GM18870 (cell line): Measurements from ENCODE around the gene C2orf42.
"Not testable (repeated sequence)": the region's sequence is repeated elsewhere in the genome, so short reads cannot be mapped to it uniquely, and the experiment has no call there.

Source experiments
- ATAC-seq: cut with Tn5 transposase; IDR thresholded peaks from one replicate; pipeline ENCODE4 v1.9.1; 2021; ENCODE audit warnings: moderate library complexity; ENCODE audit not compliant: unreplicated experiment

The C2orf42 gene

GRCh38 chr2:70181363-70181956 lies 9.4 kb downstream of the C2orf42 start:
- ATAC-seq: no peak

GRCh38 chr2:70173520-70173919 lies 17.3 kb downstream of the C2orf42 start:
- no peak for ATAC-seq

GRCh38 chr2:70169654-70170245 lies 21.1 kb downstream of the C2orf42 start:
- ATAC-seq: not testable (repeated sequence)

- ATAC-seq: peak; percentile 67
These were observed 29.7 kb downstream of the C2orf42 start for GRCh38 chr2:70161069-70161534.

GRCh38 chr2:70160545-70160944 lies 30.3 kb downstream of the C2orf42 start:
- ATAC-seq: no peak

- ATAC-seq: not testable (repeated sequence)
These were observed 41.6 kb downstream of the C2orf42 start for GRCh38 chr2:70149130-70149686.

GRCh38 chr2:70148211-70148760 lies 42.5 kb downstream of the C2orf42 start:
- not testable (repeated sequence) for ATAC-seq

GRCh38 chr2:70145851-70146739 lies 44.7 kb downstream of the C2orf42 start:
- ATAC-seq: no peak

- no peak for ATAC-seq
These were observed 45.7 kb downstream of the C2orf42 start for GRCh38 chr2:70145144-70145490.

GRCh38 chr2:70144443-70145143 lies 46.2 kb downstream of the C2orf42 start:
- ATAC-seq: no peak

- ATAC-seq: peak; percentile 1
These were observed 47.3 kb downstream of the C2orf42 start for GRCh38 chr2:70143314-70144150.

GRCh38 chr2:70142590-70143313 lies 48.1 kb downstream of the C2orf42 start:
- peak; percentile 51 for ATAC-seq

- peak; percentile 6 for ATAC-seq
These were observed 48.8 kb downstream of the C2orf42 start for GRCh38 chr2:70141902-70142589.

GRCh38 chr2:70141212-70141901 lies 49.5 kb downstream of the C2orf42 start:
- ATAC-seq: peak; percentile 34

GRCh38 chr2:70140791-70141211 lies 50.0 kb downstream of the C2orf42 start:
- ATAC-seq: no peak

GRCh38 chr2:70134323-70134983 lies 56.4 kb downstream of the C2orf42 start:
- not testable (repeated sequence) for ATAC-seq
